HCT116 (cell line): ENCODE measurements around the gene MAP2K3.

Experiments
- CEBPB ChIP-seq: IDR thresholded peaks from 2 replicates; pipeline ENCODE4 v1.6.1; 2012; ENCODE audit warnings: low read depth
- CTCF ChIP-seq, 3 experiments: fragments of 200-600 bp in 1 of 3; sonication (generic) in 1 of 3; IDR thresholded peaks in 2 of 3; conservative IDR thresholded peaks in 1 of 3; 2 replicates each; pipeline ENCODE4 v1.5.1; 2012 to 2017; ENCODE audit warnings: low read depth in 2 of 3, low read length in 2 of 3, antibody characterized with exemption in 1 of 3, borderline replicate concordance in 1 of 3, control low read depth in 1 of 3, mild to moderate bottlenecking in 1 of 3, mixed read lengths in 1 of 3, mixed run types in 1 of 3, moderate library complexity in 1 of 3; ENCODE audit not compliant: insufficient read depth in 1 of 3
- ELF1 ChIP-seq: IDR thresholded peaks from 2 replicates; pipeline ENCODE4 v1.6.1; 2012; ENCODE audit warnings: low read depth, borderline replicate concordance
- FOSL1 ChIP-seq: IDR thresholded peaks from 2 replicates; pipeline ENCODE4 v1.6.1; 2012; ENCODE audit warnings: low read depth
- POLR2A ChIP-seq: IDR thresholded peaks from 2 replicates; pipeline ENCODE4 v1.7.0; 2011; ENCODE audit warnings: borderline replicate concordance; ENCODE audit not compliant: insufficient read depth, insufficient read length; ENCODE audit errors: extremely low read depth
- ZFX ChIP-seq: fragments of 450-650 bp; IDR thresholded peaks from 2 replicates; pipeline ENCODE4 v1.6.1; 2017
- TF ChIP-seq, protein P1 (sequence below): IDR thresholded peaks from 2 replicates; pipeline ENCODE4 v1.6.1; 2012
- TF ChIP-seq, protein P2 (sequence below): IDR thresholded peaks from 2 replicates; pipeline ENCODE4 v1.6.1; 2012; ENCODE audit warnings: low read depth

GRCh38 chr17:21242780-21243515 lies 41.6 kb upstream of the MAP2K3 start:
- TF ChIP-seq FOSL1 (no peak), CTCF (IDR thresholded peaks at IDR 0.05 in 2 of 3, conservative IDR thresholded peaks at IDR 0.05 in 1 of 3; ENCODE audit: borderline replicate concordance in 1 of 3, insufficient read depth in 1 of 3, low read depth in 2 of 3, low read length in 2 of 3) (no peak), ELF1 (no peak), POLR2A (no peak), ZFX (no peak), CEBPB (no peak)
- TF ChIP-seq, protein P1, sequence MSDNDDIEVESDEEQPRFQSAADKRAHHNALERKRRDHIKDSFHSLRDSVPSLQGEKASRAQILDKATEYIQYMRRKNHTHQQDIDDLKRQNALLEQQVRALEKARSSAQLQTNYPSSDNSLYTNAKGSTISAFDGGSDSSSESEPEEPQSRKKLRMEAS = no peak
- TF ChIP-seq, protein P2, sequence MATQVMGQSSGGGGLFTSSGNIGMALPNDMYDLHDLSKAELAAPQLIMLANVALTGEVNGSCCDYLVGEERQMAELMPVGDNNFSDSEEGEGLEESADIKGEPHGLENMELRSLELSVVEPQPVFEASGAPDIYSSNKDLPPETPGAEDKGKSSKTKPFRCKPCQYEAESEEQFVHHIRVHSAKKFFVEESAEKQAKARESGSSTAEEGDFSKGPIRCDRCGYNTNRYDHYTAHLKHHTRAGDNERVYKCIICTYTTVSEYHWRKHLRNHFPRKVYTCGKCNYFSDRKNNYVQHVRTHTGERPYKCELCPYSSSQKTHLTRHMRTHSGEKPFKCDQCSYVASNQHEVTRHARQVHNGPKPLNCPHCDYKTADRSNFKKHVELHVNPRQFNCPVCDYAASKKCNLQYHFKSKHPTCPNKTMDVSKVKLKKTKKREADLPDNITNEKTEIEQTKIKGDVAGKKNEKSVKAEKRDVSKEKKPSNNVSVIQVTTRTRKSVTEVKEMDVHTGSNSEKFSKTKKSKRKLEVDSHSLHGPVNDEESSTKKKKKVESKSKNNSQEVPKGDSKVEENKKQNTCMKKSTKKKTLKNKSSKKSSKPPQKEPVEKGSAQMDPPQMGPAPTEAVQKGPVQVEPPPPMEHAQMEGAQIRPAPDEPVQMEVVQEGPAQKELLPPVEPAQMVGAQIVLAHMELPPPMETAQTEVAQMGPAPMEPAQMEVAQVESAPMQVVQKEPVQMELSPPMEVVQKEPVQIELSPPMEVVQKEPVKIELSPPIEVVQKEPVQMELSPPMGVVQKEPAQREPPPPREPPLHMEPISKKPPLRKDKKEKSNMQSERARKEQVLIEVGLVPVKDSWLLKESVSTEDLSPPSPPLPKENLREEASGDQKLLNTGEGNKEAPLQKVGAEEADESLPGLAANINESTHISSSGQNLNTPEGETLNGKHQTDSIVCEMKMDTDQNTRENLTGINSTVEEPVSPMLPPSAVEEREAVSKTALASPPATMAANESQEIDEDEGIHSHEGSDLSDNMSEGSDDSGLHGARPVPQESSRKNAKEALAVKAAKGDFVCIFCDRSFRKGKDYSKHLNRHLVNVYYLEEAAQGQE = no peak
